HG03097 (cell line): Measurements from ENCODE around the gene CSF1.
A peak's percentile ranks its signal among the peaks of the same experiment; 100 is the strongest.
"Not testable (repeated sequence)": the region's sequence is repeated elsewhere in the genome, so short reads cannot be mapped to it uniquely, and the experiment has no call there.

Experiments used
- ATAC-seq: cut with Tn5 transposase; IDR thresholded peaks from one replicate; pipeline ENCODE4 v1.9.1; 2021; ENCODE audit not compliant: unreplicated experiment, low FRiP score

CSF1 gene

GRCh38 chr1:109932679-109933078 is 22.0 kb downstream of the CSF1 start:
- ATAC-seq, result no peak

GRCh38 chr1:109933856-109934711 is 23.4 kb downstream of the CSF1 start:
- no peak for ATAC-seq

- ATAC-seq, result no peak
These were observed 24.8 kb downstream of the CSF1 start for GRCh38 chr1:109935451-109935900.

GRCh38 chr1:109937738-109938137 is 27.1 kb downstream of the CSF1 start:
- ATAC-seq, result no peak

GRCh38 chr1:109938556-109938955 is 27.9 kb downstream of the CSF1 start:
- no peak for ATAC-seq

GRCh38 chr1:109942434-109942833 is 31.8 kb downstream of the CSF1 start:
- ATAC-seq, result no peak

GRCh38 chr1:109944541-109944940 is 33.9 kb downstream of the CSF1 start:
- no peak for ATAC-seq

- no peak for ATAC-seq
These were observed 35.9 kb downstream of the CSF1 start for GRCh38 chr1:109946511-109946910.

- ATAC-seq, result no peak
These were observed 37.1 kb downstream of the CSF1 start for GRCh38 chr1:109947582-109948284.

GRCh38 chr1:109948285-109948630 is 37.6 kb downstream of the CSF1 start:
- ATAC-seq, result no peak

- no peak for ATAC-seq
These were observed 39.4 kb downstream of the CSF1 start for GRCh38 chr1:109950038-109950437.

- no peak for ATAC-seq
These were observed 39.9 kb downstream of the CSF1 start for GRCh38 chr1:109950509-109950908.

GRCh38 chr1:109951501-109951900 is 40.9 kb downstream of the CSF1 start:
- ATAC-seq, result not testable (repeated sequence)

GRCh38 chr1:109954041-109954512 is 43.4 kb downstream of the CSF1 start:
- no peak for ATAC-seq

- ATAC-seq, result no peak
These were observed 49.0 kb downstream of the CSF1 start for GRCh38 chr1:109959632-109959973.

GRCh38 chr1:109959974-109960744 is 49.5 kb downstream of the CSF1 start:
- ATAC-seq, result no peak

GRCh38 chr1:109960745-109961094 is 50.1 kb downstream of the CSF1 start:
- no peak for ATAC-seq

- no peak for ATAC-seq
These were observed 53.2 kb downstream of the CSF1 start for GRCh38 chr1:109963864-109964263.

- ATAC-seq, result no peak
These were observed 58.6 kb downstream of the CSF1 start for GRCh38 chr1:109969146-109969829.

GRCh38 chr1:109969907-109970306 is 59.3 kb downstream of the CSF1 start:
- ATAC-seq, result peak; percentile 57

- ATAC-seq, result no peak
These were observed 60.9 kb downstream of the CSF1 start for GRCh38 chr1:109971559-109971958.
